ENCODE data around the gene MKRN2OS. TPM values are rescaled to one million over a fixed set of nuclear protein-coding genes. Genes with fewer than 3 reads are reported as not detected.
"Not testable (repeated sequence)": the region's sequence is repeated elsewhere in the genome, so short reads cannot be mapped to it uniquely, and the experiment has no call there.

Gene MKRN2OS
- total RNA-seq, 2 donors from 2014 or later: not detected

DNA sequence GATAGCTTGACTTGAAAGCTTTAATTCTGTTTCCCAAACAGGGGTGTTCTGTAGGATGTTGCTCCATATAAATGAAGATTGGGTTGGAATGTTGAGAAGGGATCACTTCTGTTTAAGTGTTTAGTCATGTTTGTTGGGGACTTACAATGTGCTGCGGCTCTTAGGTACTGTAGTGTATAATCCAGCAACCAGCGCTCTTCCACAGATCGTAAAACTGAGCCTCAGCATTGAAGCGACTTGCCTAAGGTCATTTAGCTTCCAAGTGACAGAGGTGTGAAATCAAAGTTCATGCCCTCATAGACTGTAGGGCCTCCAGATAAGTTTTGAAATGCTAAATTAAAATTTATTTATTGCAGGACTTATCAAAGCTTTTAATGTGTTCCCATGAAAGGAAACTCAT lies 13.4 kb upstream of the MKRN2OS start:
- Mint-ChIP-seq H3K36me3 (ENCODE audit: insufficient read depth in 2 of 2) (peaks cover 2 to 3% of the 10 kb centered on the region in 2 donors), H3K27me3 (ENCODE audit: low read depth) (peaks cover 14% of the 10 kb centered on the region), H3K9me3 (no peaks in the 10 kb centered on the region), H3K27ac (peak overlapping the region; percentile 95), H3K4me3 (peak overlapping the region; percentile 83 to 92), H3K4me1 (ENCODE audit: low read depth) (peaks cover 63% of the 10 kb centered on the region)
- ATAC-seq (replicated peaks in 1 of 2) (no peak), DNase-seq (no peak)

DNA sequence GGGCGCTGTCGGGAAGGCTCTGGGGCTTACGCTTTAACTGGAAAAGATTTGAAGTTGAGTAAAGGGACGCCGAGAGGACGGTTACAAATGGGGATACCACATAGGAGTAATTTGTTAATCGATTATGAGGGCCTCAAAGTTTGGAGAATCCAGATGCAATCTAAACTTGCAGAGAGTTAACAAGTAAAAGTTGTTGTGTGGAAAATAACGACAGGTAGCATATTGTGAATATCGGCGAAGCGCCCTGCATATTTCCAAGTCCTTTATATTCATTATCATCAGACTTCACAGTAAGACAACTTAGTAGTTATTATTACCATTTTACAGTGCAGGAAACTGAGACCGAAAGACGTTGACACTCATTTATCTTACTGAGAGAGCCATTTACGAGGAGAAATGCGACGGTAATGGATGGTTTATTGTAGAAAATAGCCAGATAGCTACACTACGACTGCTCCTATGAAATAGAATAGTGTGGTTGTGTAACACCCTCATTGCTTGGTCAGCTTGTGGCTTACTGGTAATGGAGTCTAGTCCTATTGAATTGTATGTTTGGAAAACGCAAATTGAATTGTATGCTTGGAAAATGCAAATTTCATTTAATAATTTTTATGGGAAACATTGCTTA lies 12.3 kb upstream of the MKRN2OS start:
- no peak for ATAC-seq (replicated peaks in 1 of 2)
- Mint-ChIP-seq H3K9me3 (no peaks in the 10 kb centered on the region), H3K4me3 (peak overlapping the region; percentile 83 to 92), H3K4me1 (ENCODE audit: low read depth) (peaks cover 61% of the 10 kb centered on the region), H3K27ac (peak overlapping the region; percentile 95), H3K36me3 (ENCODE audit: insufficient read depth in 2 of 2) (peaks cover 3% of the 10 kb centered on the region in 2 donors), H3K27me3 (ENCODE audit: low read depth) (peaks cover 25% of the 10 kb centered on the region)
- no peak for DNase-seq

DNA sequence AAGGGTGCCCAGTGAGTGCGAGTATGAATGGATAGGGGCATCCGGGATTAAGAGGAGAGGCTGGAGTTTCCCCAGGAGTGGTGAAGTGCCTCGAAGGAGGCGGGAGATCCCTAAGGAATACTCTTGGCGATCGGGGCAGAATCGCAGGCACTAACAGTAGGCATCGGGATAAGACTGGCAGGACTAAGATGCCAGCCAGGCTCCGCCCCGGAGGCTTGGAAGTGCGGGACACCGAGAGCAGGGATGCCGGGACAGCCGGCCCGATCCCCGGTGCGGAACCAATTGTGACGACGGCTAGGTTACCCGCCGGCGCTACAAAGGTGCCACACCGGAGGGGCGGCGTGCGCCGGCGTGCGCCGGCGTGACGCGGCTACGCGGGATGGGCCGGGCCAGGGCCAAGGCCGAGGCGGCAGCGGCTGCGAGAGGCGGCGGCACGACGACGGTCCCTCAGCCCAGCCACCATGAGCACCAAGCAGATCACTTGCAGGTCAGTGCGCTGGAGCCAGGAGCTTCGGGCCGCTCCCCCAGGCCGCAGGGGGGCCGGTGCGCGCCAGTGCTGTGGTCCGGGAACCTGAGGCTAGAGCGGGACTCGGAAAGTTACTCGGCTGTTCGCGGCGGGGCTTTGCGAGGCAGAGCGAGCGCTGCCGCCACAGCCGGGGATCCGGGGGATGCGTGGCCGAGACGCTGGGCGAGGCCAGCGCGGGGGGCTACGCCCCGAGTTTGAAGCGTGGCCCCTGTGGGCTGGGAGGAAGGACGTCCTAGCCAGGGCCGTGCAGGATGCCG lies 11.6 kb upstream of the MKRN2OS start, which contains the start of gene MKRN2:
TSS of gene MKRN2 (plus strand) at position 398 of the 783 bp plus-strand sequence. CDS start at position 462, 64 bp downstream.
- peaks cover 3% of the 10 kb centered on the region in 2 donors for H3K36me3 Mint-ChIP-seq (ENCODE audit: insufficient read depth in 2 of 2)
- DNase-seq (peak; percentile 88), ATAC-seq (replicated peaks in 1 of 2) (peak; percentile 92 to 97)
- H3K4me1 Mint-ChIP-seq (ENCODE audit: low read depth): peaks cover 54% of the 10 kb centered on the region
- peak within 1 kb of the TSS; percentile 95 for H3K27ac Mint-ChIP-seq
- peaks cover 25% of the 10 kb centered on the region for H3K27me3 Mint-ChIP-seq (ENCODE audit: low read depth)
- no peaks in the 10 kb centered on the region for H3K9me3 Mint-ChIP-seq
- H3K4me3 Mint-ChIP-seq: peak within 1 kb of the TSS; percentile 83 to 92

DNA sequence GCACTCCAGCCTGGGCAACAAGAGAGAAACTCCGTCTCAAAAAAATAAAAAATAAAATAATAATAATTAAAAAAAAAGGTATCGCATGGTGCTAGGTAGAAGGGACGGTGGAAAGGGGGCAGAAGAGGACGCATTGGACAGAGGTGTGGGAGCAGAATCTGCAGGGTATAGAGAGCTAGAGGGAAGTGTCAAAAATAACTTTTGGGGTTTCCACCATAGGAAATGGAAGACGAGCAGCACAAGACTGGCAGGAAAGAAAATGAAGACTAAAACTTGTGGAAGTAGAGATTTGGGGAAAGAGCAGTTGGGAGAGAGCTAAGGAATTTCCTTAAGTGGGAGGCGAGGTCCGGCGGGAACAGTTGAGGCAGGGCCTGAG lies 11.0 kb upstream of the MKRN2OS start:
- H3K27me3 Mint-ChIP-seq (ENCODE audit: low read depth): peaks cover 25% of the 10 kb centered on the region
- H3K4me3 Mint-ChIP-seq: peak overlapping the region; percentile 83 to 92
- DNase-seq (no peak), ATAC-seq (replicated peaks in 1 of 2) (no peak)
- H3K27ac Mint-ChIP-seq: peak overlapping the region; percentile 79
- peaks cover 48% of the 10 kb centered on the region for H3K4me1 Mint-ChIP-seq (ENCODE audit: low read depth)
- H3K9me3 Mint-ChIP-seq: no peaks in the 10 kb centered on the region
- H3K36me3 Mint-ChIP-seq (ENCODE audit: insufficient read depth in 2 of 2): peaks cover 3% of the 10 kb centered on the region in 2 donors

DNA sequence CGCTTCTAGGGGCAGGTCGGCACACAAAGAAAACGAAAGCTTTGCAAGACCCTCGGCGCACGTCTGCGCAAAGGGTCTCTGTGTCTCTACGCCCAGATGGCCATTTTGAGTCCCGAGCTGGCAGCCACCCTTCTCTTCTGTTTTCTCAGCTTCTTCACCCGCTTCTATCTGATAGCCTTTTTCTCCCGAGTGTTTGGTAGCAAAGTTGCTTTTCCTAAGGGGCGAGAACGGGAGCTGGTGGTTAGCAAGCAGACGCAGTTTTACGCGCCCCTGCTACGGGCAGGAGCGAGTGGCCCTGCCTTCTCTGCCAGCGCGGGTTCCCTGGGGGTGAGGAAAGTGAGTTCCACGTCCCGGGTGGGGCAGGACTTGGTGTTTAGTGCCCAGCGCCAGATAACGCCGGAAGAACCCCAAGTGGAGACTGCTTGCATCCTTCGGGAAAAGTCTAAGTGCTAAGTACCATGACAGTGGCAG lies 8.7 kb upstream of the MKRN2OS start:
- H3K27ac Mint-ChIP-seq: no peak overlapping the region
- no peak for ATAC-seq (replicated peaks in 1 of 2)
- no peaks in the 10 kb centered on the region for H3K9me3 Mint-ChIP-seq
- DNase-seq: no peak
- H3K4me1 Mint-ChIP-seq (ENCODE audit: low read depth): peaks cover 24% of the 10 kb centered on the region
- peaks cover 3% of the 10 kb centered on the region in 2 donors for H3K36me3 Mint-ChIP-seq (ENCODE audit: insufficient read depth in 2 of 2)
- H3K4me3 Mint-ChIP-seq: peak overlapping the region; percentile 87 to 95
- peaks cover 25% of the 10 kb centered on the region for H3K27me3 Mint-ChIP-seq (ENCODE audit: low read depth)

DNA sequence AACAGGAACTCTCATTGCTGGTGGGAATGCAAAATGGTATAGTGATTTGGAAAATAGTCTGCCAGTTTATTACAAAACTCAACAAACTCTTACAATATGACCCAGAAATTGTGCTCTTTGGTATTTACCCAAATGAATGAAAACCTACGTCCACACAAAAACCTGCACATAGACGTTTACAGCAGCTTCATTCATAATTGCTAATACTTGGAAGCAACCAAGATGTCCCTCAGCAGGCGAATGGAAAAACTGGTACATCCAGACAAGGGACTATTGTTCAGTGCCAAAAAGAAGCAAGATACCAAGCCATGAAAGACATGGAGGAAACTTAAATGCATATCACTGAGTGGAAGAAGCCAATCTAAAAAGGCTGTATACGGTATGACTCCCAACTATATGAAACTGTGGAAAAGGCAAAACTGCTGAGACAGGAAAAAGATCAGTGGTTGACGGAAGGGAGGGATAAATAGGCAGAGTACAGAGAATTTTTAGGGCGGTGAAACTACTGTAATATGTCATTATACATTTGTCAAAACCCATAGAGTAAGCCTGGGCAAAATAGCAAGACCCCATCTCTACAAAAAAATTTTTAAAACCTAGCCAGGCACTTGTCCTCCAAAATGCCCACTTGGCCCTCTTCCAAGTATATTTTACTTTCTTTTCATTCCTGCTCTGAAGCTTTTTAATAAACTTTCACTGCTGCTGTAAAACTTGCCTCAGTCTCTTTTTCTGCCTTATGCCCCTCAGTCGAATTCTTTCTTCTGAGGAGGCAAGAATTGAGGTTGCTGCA lies 4.9 kb upstream of the MKRN2OS start:
- Mint-ChIP-seq H3K36me3 (ENCODE audit: insufficient read depth in 2 of 2) (peaks cover 0 to 2% of the 10 kb centered on the region in 2 donors), H3K27ac (no peak overlapping the region), H3K4me1 (ENCODE audit: low read depth) (no peaks in the 10 kb centered on the region), H3K4me3 (no peak overlapping the region), H3K27me3 (ENCODE audit: low read depth) (peaks cover 17% of the 10 kb centered on the region), H3K9me3 (no peaks in the 10 kb centered on the region)
- DNase-seq (no peak), ATAC-seq (replicated peaks in 1 of 2) (no peak)

DNA sequence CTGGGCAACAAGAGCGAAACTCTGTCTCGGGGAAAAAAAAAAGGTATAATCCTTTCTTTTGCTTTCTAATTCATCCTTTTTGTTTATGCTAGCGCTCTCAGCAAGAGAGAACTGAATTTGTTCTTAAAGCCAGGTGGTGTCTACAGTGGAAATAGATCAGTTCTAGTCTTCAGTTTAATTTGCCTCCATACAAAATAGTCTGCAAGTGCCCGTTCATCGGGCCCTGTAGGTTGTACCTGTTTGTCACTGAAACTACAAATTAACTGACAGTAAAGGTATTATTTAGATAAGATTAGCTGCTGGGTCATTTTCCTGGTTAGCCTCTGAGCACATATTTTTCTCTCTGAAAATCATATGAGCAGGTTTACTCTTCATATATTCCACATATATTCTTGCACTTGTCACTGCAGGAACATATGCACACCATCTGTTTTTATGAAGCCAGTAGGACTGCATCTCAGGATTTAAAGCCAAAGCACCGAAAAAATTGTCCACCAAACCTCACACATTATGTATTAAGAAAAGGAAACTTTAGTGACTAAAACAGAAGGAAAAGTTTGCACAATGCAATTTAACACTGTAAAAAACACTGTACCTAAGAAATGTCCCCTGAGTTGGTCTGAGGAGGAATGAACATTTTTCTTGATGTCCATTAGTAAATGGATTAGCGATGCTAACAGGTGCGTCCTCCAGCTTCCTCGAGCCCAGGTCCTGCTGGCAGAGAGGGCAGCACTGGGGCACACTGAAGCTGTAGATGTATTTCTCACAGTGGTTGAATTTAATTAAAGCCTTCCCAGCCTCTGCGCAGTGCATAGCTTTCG lies 437 bp downstream of the MKRN2OS start:
- Mint-ChIP-seq H3K4me3 (no peak overlapping the region), H3K36me3 (ENCODE audit: insufficient read depth in 2 of 2) (no peaks in the 10 kb centered on the region), H3K4me1 (ENCODE audit: low read depth) (peaks cover 9% of the 10 kb centered on the region), H3K27me3 (ENCODE audit: low read depth) (no peaks in the 10 kb centered on the region), H3K27ac (no peak overlapping the region), H3K9me3 (no peaks in the 10 kb centered on the region)
- ATAC-seq (replicated peaks in 1 of 2) (no peak), DNase-seq (no peak)

DNA sequence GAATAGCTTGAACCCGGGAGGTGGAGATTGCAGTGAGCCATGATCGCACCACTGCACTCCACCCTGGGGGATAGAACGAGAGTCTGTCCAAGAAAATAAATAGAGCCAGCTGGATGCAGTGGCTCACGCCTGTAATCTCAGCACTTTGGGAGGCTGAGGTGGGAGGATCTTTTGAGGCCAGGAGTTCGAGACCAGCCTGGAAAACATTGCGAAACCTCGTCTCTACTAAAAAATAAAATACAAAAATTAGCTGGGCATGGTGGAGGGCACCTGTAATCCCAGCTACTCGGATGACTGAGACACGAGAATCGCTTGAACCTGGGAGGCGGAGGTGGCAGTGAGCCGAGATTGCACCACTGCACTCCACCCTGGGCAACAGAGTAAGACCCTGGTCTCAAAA lies 1.8 kb downstream of the MKRN2OS start:
- H3K27ac Mint-ChIP-seq: not testable (repeated sequence)

DNA sequence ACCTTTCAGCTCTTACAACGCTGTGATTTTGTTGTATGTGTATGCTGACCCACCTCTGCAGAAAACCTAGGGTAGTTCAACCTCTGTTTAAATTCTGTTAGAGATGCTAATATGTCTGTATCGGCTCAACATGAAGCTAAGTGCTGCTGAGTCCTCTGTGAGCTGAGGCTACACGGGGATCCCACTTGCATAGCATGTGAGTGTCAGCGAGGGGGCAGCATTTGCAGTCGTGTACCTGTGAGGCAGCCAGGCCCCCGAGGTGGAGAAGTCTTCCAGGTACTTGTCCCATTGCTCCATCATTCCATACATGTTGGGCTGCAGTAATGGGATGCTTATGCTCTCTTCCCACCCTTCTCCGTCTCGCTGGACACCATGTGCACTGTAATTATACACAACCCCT lies 3.7 kb downstream of the MKRN2OS start:
- Mint-ChIP-seq H3K27ac (no peak overlapping the region), H3K36me3 (ENCODE audit: insufficient read depth in 2 of 2) (no peaks in the 10 kb centered on the region), H3K4me1 (ENCODE audit: low read depth) (peaks cover 9% of the 10 kb centered on the region), H3K27me3 (ENCODE audit: low read depth) (no peaks in the 10 kb centered on the region), H3K4me3 (no peak overlapping the region), H3K9me3 (no peaks in the 10 kb centered on the region)
- no peak for ATAC-seq (replicated peaks in 1 of 2)
- DNase-seq: no peak

More for the DNA sequence above, 1.8 kb downstream of the MKRN2OS start:
- not testable (repeated sequence) for H3K4me3 Mint-ChIP-seq; ATAC-seq (replicated peaks in 1 of 2); H3K27me3 Mint-ChIP-seq (ENCODE audit: low read depth); H3K4me1 Mint-ChIP-seq (ENCODE audit: low read depth); H3K9me3 Mint-ChIP-seq; DNase-seq; H3K36me3 Mint-ChIP-seq (ENCODE audit: insufficient read depth in 2 of 2)

DNA sequence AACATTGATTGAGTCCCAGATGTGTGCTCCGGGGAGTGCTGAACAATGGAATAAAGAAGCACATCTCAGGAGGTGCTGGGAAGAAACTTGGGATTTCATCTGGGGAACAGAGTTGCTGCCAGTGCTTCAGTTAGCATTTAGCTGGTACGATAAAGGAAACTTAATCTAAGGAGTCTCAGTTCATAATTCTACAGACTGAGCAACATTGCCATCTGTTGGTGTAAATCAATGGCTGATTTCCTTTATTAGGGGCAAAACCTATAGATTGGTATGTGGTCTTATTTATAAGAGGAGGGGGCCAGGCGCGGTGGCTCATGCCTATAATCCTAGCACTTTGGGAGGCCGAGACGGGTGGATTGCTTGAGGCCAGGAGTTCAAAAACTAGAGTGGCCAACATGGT lies 8.9 kb downstream of the MKRN2OS start:
- ATAC-seq (replicated peaks in 1 of 2) (no peak), DNase-seq (no peak)
- Mint-ChIP-seq H3K4me3 (no peak overlapping the region), H3K4me1 (ENCODE audit: low read depth) (peaks cover 8% of the 10 kb centered on the region), H3K9me3 (no peaks in the 10 kb centered on the region), H3K27ac (no peak overlapping the region), H3K27me3 (ENCODE audit: low read depth) (no peaks in the 10 kb centered on the region), H3K36me3 (ENCODE audit: insufficient read depth in 2 of 2) (peaks cover 0 to 6% of the 10 kb centered on the region in 2 donors)

DNA sequence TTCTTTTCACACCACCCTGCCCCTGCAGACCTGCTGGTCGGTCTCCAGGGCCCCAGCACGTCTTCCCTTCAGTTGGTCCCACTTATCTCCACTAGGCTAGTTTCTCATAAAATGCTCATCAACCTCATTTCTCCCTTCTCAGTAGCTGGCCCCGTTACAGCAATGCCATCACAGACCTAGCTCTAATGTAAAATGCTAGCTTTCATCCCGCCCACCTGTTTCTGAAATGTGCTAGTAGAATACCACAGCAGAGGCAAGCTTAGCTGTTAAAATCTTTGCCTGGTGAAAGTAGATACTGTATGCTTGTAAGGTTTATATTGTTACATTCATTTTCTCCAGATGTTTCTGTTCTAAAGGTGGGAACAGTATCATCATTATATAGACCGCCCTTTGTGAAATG lies 13.1 kb downstream of the MKRN2OS start:
- peak in 1 of 2 donors; percentile 56 for ATAC-seq (replicated peaks in 1 of 2)
- H3K9me3 Mint-ChIP-seq: no peaks in the 10 kb centered on the region
- DNase-seq: no peak
- H3K4me1 Mint-ChIP-seq (ENCODE audit: low read depth): peaks cover 8% of the 10 kb centered on the region
- peaks cover 1 to 13% of the 10 kb centered on the region in 2 donors for H3K36me3 Mint-ChIP-seq (ENCODE audit: insufficient read depth in 2 of 2)
- H3K27ac Mint-ChIP-seq: no peak overlapping the region
- no peaks in the 10 kb centered on the region for H3K27me3 Mint-ChIP-seq (ENCODE audit: low read depth)
- peak overlapping the region in 1 of 2 donors; percentile 17 for H3K4me3 Mint-ChIP-seq

DNA sequence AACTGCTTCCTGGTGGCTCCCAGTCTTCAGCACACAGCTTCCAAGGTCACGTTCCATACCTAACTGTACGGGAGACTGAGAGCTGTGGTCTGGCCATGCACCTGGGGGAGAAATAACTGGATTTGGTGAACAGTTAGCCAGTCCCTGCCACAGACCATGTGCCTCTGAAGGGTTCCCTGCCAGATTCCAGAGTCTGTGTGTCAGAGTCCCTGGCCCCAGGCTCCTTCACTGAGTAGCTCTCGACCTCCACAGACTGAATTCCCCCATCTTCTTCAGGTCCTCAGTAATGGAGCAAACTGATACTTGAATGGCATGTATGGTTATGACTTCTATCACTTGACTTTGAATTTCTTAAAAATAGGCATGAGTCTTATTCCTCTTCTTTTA lies 17.5 kb downstream of the MKRN2OS start:
- DNase-seq (no peak), ATAC-seq (replicated peaks in 1 of 2) (no peak)
- Mint-ChIP-seq H3K9me3 (no peaks in the 10 kb centered on the region), H3K27me3 (ENCODE audit: low read depth) (no peaks in the 10 kb centered on the region), H3K27ac (no peak overlapping the region), H3K4me3 (no peak overlapping the region), H3K4me1 (ENCODE audit: low read depth) (peaks cover 8% of the 10 kb centered on the region), H3K36me3 (ENCODE audit: insufficient read depth in 2 of 2) (peaks cover 5 to 17% of the 10 kb centered on the region in 2 donors)

All from activated T-cell treated with anti-CD3 and anti-CD28 coated beads, Interleukin-2, amount 50 U/mL, for 72 hours (primary cell).